Activated CD4-positive, alpha-beta T cell treated with anti-CD3 and anti-CD28 coated beads, Interleukin-2, amount 50 U/mL, for 4 hours (primary cell): Measurements from ENCODE around the gene TJP1.
"Not testable (repeated sequence)": the region's sequence is repeated elsewhere in the genome, so short reads cannot be mapped to it uniquely, and the experiment has no call there.

Source experiments
- DNase-seq, 2 experiments: peaks; one replicate each; pipeline ENCODE4 v3.0.0-alpha.2; 2020

TJP1 gene

DNA sequence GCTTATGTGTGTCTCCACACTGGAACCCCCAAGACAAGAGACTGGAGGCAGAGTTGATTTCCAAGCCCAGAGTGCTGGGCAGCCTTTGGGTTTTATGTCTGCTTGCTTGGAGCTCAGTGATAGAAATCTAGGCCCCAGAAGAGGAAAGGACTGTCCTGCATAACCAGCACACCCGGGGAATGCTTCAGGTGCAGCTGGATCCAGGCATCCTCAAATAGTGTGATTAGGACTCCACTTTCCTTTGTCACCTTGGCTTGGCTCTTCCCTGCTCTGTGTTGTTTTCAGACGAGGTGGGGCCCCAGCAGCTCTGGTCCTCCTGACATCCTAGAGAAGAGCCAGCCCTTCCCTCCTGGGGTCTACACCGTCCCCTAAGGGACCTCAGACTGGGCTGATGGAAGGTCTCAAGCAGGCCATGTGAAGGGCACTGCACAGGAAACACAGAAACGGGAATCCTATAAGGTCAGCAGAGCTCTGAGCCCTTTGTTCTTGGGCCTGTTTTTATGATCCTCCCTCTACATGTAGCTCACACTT lies 143.7 kb downstream of the TJP1 start:
- DNase-seq = no peak

GRCh38 chr15:29677871-29678461 lies 144.3 kb downstream of the TJP1 start:
- DNase-seq = no peak

GRCh38 chr15:29677455-29677854 lies 144.8 kb downstream of the TJP1 start:
- DNase-seq = no peak

- no peak for DNase-seq
These were observed 145.3 kb downstream of the TJP1 start for GRCh38 chr15:29676961-29677402.

GRCh38 chr15:29676374-29676960 lies 145.8 kb downstream of the TJP1 start:
- DNase-seq = not testable (repeated sequence)

DNA sequence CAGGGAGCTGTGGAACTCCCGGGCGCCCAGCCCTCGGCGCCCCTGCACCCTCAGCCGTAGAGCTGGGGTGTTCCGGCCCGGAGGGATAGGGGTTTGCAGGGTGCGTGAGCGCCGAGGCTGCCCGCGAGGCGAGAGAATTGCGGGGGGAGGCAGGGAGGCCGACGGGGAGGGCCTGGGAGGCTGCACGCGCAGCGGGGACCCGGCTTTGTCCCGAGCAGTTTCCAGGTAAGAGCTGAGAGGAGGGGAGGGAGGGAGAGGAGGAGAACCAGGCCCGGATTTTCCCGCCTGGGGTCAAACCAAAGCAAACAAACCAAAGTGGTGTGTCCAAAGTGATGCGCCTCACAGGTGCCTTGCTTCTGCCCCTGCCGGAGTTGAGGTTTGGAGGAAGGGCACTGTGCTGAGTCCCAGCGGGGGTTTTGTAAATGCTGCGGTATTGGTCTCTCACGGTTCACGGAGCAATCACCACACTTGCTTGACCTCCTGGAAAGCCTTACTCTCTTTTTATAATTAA lies 146.4 kb downstream of the TJP1 start:
- DNase-seq = no peak

DNA sequence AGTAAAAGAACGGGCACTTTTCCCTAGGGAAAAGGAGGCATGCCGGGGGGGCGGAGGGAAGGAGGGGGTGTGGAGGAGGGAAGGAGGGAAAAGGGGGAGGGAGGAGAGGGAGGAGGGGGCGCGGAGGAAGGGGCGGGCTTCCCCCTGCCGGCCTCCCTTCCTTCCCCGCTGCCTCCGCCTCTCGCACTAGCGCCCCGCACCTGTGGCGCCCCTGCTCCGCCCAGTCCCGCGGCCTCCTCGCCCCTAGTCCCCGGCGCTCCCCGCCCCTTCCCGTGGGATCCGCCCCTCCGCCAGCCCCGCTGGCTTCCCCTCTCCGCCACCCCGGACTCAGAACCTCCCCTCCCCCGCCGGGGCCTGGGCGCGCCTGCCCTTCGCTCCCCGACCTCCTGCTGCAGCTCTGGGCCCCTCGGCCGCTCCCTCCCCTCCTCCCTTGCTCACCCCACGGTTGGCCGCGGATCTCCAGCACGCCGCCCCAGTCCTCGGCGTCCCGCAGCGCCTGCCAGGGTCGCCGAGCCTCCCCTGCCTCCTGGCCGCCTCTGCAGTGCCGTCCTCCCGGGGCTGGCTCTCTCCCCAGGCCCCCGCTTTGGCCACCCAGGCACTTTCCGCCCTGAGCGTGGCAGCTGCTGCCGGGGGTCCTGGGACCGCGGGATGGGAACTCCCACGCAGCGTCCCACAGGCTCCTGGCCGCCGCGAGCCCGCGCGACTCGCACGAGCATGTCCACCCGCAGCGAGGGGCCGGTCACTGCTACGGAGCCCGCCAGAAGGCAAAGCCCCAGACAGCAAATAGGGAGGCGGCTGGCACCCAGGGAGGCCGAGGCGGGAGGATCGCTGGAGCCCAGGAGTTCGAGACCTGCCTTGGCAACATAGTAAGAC lies 147.4 kb downstream of the TJP1 start:
- DNase-seq = no peak

GRCh38 chr15:29672923-29673809 lies 149.1 kb downstream of the TJP1 start:
- DNase-seq = no peak

- no peak for DNase-seq
These were observed 149.8 kb downstream of the TJP1 start for GRCh38 chr15:29672446-29672845.

DNA sequence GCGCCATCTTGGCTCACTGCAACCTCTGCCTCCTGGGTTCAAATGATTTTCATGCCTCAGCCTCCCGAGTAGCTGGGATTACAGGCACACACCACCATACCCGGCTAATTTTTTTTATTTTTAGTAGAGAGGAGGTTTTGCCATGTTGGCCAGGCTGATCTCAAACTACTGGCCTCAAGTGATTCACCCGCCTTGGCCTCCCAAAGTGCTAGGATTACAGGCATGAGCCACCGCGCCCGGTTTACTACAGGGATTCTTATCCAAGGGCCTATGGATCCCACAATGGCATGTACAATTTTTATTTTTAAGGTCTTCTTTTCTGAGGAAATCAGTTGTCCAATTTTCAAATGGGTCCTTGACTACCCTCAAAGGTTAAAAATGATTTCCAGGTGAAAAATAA lies 150.2 kb downstream of the TJP1 start:
- not testable (repeated sequence) for DNase-seq

DNA sequence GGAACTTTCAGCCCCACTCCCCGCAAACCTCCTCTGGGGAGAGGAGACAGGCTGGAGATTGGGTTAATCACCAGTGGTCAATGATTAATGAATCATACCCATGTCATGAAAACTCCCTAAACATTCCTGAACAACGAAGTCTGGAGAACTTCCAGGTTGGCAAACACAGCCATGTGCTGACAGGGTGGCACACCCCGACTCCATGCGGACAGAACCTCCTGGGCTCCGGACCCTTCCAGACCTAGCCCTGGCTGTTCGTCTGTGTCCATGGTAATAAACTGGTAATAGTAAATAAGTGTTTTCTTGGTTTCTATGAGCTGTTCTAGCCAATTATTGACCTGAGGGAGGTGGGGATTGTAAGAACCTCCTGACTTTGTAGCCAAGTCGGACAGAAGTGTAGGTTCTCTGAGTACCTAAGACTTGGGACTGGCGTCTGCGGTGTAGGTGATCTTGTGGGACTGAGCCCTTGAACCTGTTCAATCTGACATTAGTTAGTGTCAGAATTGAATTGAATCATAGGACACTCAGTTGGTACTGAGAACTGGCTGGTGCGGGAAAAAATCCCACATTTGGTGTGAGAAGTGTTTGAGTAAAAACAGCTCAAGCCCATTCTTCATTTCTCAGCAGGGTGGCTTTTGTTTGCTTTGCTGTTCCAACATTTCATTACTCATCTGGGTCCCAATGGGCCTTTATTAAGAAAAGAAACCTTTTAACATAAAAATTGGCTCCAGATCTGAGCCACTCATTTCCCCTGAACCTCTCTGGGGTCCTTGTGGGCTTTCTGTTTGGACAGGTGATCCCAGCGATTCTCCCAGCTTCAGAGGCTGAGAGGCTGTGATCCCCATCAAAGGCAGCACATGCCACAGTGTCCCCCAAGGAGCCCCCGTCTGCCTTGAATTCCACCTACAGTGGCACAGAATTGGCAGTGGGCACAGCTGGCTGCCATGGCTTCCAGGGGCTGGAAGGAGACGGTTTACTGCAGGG lies 151.0 kb downstream of the TJP1 start:
- DNase-seq = no peak

- no peak for DNase-seq
These were observed 152.0 kb downstream of the TJP1 start for GRCh38 chr15:29670266-29670665.

- DNase-seq = no peak
These were observed 152.4 kb downstream of the TJP1 start for GRCh38 chr15:29669823-29670222.

DNA sequence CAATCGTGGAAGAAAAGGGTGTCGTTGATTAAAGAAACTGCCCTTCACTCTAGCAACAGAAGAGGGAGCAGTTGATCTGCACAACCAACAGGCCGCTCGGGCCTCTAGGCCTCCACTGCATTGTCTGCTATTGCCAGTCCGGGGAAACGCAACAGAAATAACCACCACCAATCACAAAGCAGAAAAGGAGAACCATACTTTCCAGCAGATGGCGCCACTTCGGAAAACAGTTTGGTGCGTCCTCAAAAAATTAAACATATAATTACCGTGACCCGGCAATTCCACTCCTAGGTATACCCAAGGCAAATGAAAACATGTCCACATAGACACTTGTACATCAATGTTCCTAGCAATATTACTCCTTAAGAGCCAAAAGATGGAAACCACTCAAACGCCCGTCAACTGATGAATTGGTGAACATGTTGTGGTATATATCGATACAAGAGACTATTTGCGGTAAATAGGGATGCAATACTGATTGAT lies 154.1 kb downstream of the TJP1 start:
- DNase-seq = no peak

- DNase-seq = no peak
These were observed 156.0 kb downstream of the TJP1 start for GRCh38 chr15:29666241-29666640.

GRCh38 chr15:29665444-29666003 lies 156.7 kb downstream of the TJP1 start:
- DNase-seq = no peak

GRCh38 chr15:29664406-29664805 lies 157.9 kb downstream of the TJP1 start:
- DNase-seq = no peak

- not testable (repeated sequence) for DNase-seq
These were observed 164.8 kb downstream of the TJP1 start for GRCh38 chr15:29657476-29657817.

DNA sequence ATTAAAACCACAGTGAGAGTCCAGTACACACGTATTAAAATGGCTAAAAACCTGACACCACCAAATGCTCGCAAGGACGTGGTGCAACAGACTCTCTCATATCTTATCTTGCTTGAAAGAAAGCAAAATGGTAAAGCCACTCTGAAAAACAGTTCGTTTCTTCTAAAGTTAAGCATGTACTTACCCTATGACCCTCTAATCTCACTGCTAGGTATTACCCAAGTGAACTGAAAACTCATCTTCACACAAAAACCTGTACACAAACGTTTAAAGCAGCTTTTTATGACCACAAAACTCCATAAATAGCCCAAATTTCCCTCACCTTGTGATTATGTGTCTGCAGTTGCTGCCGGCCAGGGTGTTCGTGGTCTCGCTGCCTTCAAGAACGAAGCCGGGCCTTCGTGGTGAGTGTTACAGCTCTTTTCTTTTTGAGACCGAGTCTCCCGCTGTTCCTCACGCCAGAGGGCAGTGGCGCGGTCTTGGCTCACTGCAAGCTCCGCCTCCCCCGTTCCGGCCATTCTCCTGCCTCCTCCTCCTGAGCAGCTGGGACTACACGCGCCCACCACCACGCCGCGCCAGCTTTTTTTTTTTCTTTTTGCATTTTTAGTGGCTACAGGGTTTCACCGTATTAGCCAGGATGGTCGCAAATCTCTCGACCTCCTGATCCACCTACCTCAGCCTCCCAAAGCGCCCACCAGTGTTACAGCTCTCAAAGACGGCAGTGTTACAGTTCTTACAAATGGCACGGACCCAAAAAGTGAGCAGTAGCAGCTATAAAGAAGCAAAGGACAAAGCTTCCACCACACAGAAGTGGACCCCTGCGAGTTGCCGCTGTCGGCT lies 165.4 kb downstream of the TJP1 start:
- no peak for DNase-seq

GRCh38 chr15:29652595-29652994 lies 169.7 kb downstream of the TJP1 start:
- no peak for DNase-seq
